ENCODE measurements around the gene PLPP3.

The PLPP3 gene

GRCh38 chr1:56511364-56511763 lies 68.0 kb downstream of the PLPP3 start:
- no peak overlapping the region for H3K4me3 ChIP-seq (ENCODE audit: control insufficient read depth, low read depth, low read length)
- no peak for TF ChIP-seq CTCF (IDR thresholded peaks at IDR 0.05; ENCODE audit: control insufficient read depth, insufficient read depth, low read depth, low read length, missing control alignments)
- no peak for DNase-seq (ENCODE audit: low read depth)

- no peak for TF ChIP-seq CTCF (IDR thresholded peaks at IDR 0.05; ENCODE audit: control insufficient read depth, insufficient read depth, low read depth, low read length, missing control alignments)
- DNase-seq (ENCODE audit: low read depth) = no peak
- no peak overlapping the region for H3K4me3 ChIP-seq (ENCODE audit: control insufficient read depth, low read depth, low read length)
These were observed 68.7 kb downstream of the PLPP3 start for GRCh38 chr1:56510642-56511021.

- H3K4me3 ChIP-seq (ENCODE audit: control insufficient read depth, low read depth, low read length) = no peak overlapping the region
- DNase-seq (ENCODE audit: low read depth) = no peak
- no peak for TF ChIP-seq CTCF (IDR thresholded peaks at IDR 0.05; ENCODE audit: control insufficient read depth, insufficient read depth, low read depth, low read length, missing control alignments)
These were observed 69.4 kb downstream of the PLPP3 start for GRCh38 chr1:56509713-56510641.

- H3K4me3 ChIP-seq (ENCODE audit: control insufficient read depth, low read depth, low read length) = no peak overlapping the region
- peak; percentile 13 for DNase-seq (ENCODE audit: low read depth)
- no peak for TF ChIP-seq CTCF (IDR thresholded peaks at IDR 0.05; ENCODE audit: control insufficient read depth, insufficient read depth, low read depth, low read length, missing control alignments)
These were observed 70.8 kb downstream of the PLPP3 start for GRCh38 chr1:56508523-56508983.

- TF ChIP-seq CTCF (IDR thresholded peaks at IDR 0.05; ENCODE audit: control insufficient read depth, insufficient read depth, low read depth, low read length, missing control alignments) = no peak
- no peak overlapping the region for H3K4me3 ChIP-seq (ENCODE audit: control insufficient read depth, low read depth, low read length)
- no peak for DNase-seq (ENCODE audit: low read depth)
These were observed 71.3 kb downstream of the PLPP3 start for GRCh38 chr1:56507925-56508522.

- H3K4me3 ChIP-seq (ENCODE audit: control insufficient read depth, low read depth, low read length) = no peak overlapping the region
- no peak for DNase-seq (ENCODE audit: low read depth)
- TF ChIP-seq CTCF (IDR thresholded peaks at IDR 0.05; ENCODE audit: control insufficient read depth, insufficient read depth, low read depth, low read length, missing control alignments) = no peak
These were observed 72.3 kb downstream of the PLPP3 start for GRCh38 chr1:56506951-56507491.

All from AG09309 (cell line).